GM19328 (cell line): ENCODE measurements around the gene CERS4.
A peak's percentile ranks its signal among the peaks of the same experiment; 100 is the strongest.
"Not testable (repeated sequence)": the region's sequence is repeated elsewhere in the genome, so short reads cannot be mapped to it uniquely, and the experiment has no call there.

ENCODE experiments used
- ATAC-seq: cut with Tn5 transposase; IDR thresholded peaks from one replicate; pipeline ENCODE4 v1.9.1; 2021; ENCODE audit warnings: mild to moderate bottlenecking, moderate library complexity; ENCODE audit not compliant: unreplicated experiment

The CERS4 gene, protein sequence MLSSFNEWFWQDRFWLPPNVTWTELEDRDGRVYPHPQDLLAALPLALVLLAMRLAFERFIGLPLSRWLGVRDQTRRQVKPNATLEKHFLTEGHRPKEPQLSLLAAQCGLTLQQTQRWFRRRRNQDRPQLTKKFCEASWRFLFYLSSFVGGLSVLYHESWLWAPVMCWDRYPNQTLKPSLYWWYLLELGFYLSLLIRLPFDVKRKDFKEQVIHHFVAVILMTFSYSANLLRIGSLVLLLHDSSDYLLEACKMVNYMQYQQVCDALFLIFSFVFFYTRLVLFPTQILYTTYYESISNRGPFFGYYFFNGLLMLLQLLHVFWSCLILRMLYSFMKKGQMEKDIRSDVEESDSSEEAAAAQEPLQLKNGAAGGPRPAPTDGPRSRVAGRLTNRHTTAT

DNA sequence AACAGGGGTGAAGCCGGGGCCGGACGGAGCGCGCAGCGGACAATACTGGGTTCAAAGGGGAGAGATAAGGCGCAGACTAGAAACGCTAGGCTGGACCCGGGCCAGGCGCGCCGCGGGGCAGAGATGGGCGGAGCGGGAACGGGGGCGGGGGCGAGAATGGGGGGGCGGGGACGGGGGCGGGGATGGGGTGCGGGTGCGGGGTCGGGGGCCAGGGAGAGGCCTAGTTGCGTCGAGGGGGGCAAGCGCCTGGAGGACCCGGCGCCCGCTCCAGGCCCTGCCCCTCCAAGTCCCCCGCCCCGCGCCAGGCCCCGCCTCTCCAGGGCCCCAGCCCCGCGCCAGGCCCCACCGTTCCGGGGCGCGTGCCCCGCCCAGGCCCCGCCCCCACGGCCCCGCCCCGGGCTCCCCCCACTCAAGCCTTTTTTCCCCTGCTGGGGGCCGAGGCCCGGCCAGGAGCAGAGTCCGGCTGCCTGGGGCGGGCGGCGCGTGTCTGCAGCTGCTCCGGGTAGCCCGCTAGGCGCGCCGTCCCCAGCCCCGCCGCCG, at the start of gene CERS4:
Gene CERS4 (plus strand): TSS at position 449 of the 540 bp plus-strand sequence. CDS start 41,707 bp downstream, outside the sequence.
- ATAC-seq, result peak; percentile 46

DNA sequence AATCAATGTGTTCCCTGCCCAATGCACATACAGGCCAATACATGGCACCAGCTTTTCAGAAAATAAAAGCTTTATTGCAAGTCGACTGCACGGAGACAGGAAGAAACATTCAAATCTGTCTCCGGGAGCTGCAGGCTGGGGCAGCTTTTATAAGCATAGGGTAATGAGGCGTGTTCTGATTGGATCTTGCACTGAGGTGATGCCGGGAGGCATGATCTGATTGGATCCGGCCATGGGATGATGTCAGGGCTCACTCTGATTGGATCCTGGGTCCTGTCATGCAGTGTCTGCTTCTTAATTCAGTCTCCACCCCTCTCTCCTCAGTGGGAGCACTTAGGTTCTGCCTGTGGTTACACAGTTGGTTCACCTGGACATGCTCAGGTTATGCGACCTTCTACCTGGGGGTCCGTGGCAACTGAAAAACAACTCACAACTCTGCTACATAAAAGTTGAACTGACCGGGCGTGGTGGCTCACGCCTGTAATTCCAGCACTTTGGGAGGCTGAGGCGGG, 48.0 kb upstream of the CERS4 start:
- ATAC-seq, result no peak

DNA sequence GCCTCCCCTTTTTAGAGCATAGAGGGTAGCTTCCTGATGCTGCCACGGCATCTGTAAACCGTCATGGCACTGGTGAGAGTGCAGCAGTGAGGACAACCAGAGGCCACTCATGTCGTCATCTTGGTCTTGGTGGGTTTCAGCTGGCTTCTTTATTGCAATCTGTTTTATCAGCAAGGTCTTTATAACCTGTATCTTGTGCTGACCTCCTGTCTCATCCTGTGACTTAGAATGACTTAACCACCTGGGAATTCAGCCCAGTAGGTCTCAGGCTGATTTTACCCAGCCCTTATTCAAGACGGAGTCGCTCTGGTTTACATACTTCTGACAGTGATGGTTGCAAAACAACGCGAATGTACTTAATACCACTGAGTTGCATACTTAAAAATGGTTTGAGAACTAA, 45.4 kb upstream of the CERS4 start:
- no peak for ATAC-seq

DNA sequence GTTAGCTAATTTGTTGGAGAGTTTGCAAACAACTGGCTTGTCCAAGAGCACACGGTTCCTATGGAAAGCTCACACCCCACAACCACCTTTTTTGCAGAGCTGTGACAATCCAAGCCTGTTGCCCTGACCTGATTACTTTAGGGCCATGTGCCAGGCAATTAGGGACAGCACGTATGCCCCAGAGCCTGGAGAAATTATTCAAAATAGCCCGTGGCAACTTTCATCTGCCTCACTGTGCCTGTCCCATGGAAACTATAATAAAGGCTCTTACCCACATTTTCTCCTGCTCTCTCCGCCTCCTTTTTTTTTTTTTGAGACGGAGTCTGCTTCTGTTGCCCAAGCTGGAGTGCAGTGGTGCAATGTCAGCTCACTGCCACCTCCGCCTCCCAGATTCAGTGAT, 41.2 kb upstream of the CERS4 start:
- no peak for ATAC-seq

DNA sequence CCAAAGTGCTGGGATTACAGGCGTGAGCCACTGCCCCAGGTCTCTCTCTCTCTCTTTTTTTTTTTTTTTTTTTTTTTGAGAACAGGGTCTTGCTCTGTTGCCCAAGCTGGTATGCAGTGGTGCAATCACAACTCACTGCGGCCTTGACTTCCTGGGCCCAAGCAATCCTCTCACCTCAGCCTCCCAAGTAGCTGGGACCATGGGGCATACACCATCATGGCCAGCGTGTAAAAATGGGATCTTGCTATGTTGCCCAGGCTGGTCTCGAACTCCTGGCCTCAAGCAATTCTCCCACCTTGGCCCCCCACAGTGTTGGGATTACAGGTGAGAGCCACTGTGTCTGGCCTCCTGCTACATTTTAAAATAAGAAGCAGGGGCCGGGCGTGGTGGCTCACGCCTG, 40.6 kb upstream of the CERS4 start:
- ATAC-seq, result no peak

DNA sequence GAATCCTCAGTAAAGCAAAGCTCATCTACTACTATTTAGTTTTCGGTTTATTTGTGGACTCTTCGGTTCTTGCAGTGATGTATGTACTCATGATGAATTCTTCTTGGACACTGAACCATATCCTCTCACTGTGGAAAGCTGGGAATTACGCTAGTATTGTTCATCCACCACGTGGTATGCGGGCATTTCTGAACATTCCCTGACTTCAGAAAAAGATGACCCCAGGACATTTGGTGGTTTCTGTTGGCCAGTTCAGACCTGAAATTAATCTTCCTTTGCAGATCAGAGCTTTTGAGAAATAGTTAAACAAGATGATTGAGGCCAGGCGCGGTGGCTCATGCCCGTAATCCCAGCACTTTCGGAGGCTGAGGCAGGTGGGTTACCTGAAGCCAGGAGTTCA, 34.5 kb upstream of the CERS4 start:
- no peak for ATAC-seq

DNA sequence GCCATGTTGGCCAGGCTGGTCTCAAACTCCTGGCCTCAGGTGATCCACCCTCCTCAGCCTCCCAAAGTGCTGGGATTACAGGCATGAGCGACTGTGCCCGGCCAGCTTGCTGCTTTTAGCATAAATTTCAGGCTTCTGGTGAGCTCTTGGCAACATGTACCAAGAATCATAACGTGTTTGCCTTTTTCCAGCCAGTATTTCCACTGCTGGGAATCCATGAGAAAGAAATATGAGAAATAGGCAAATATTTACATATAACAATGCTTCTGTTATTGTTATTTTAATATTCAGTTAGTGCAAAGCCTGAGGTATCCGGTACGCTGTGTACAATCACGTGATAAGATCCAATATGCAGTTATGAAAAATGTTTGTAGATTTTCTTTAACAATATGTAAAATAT, 29.2 kb upstream of the CERS4 start:
- ATAC-seq, result no peak

DNA sequence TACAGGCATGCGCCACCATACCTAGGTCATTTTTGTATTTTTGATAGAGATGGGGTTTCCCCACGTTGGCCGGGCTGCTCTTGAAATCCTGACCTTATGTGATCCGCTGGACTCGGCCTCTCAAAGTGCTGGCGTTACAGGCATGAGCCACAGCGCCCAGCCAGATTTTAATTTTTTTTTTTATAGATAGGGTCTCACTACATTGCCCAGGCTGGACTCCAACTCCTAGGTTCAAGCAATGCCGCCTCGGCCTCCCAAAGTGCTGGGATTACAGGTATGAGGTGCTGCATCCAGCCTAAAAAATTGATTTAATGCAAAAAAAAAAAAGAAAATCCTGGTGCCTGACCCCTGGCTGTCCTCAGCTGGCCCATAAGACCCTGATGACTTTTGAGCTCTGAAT, 24.9 kb upstream of the CERS4 start:
- no peak for ATAC-seq

DNA sequence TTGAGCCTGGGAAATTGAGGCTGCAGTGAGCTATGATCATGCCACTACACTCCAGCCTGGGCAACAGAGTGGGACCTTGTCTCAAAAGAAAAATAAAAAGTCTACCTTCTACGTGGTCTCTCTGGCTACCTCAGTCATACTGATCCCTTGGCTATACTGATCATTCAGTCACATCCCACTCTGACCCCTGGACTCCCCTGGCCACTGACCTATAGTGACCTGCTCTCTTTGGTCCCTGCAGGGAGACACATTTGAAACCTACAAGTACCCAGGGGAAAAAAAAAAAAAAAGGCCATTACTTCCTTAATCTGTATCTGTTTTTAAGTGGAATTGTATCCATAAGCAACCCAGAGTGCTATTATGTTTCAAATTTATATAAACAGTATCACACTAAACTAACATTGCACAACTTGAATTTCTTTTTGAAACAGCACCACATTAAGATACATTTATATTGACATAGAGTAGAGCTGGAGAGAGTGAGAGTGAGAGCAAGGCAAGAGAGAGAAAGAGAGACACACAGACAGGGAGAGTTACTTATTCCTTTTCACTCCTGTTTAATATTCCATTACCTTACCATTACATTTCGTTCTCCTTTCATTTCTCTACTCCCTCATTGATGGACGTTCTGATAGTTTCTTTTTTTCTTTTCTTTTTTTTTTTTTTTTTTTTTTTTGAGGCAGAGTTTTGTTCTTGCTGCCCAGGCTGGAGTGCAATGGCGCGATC, 23.7 kb upstream of the CERS4 start:
- ATAC-seq, result no peak

DNA sequence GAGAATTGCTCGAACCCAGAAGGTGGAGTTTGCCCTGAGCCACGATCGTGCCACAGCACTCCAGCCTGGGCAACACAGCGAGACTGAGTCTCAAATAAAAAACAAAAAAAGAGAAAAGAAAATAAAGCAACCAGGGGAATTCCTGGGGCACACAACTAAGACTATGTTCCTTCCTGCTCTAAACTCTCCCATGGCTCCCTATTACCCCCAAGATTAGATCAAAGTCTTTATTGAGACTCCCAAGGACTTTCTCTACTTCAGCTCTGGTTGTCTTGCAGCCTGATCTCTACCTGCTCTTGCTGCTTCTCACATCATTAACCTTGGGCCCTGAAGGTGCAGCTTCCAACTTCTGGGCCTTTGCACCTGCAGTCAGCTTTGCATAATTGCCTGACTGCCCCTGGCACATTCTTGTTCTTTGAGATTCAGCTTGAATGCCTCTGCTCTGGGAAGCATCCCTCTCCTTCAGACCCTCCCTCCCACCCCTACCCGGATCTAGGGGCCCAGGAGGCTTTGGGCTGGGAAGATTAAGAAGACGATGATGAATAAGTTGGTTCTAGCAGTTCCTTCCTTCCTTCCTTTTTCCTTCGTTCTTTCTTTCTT, 16.8 kb upstream of the CERS4 start:
- ATAC-seq, result no peak

DNA sequence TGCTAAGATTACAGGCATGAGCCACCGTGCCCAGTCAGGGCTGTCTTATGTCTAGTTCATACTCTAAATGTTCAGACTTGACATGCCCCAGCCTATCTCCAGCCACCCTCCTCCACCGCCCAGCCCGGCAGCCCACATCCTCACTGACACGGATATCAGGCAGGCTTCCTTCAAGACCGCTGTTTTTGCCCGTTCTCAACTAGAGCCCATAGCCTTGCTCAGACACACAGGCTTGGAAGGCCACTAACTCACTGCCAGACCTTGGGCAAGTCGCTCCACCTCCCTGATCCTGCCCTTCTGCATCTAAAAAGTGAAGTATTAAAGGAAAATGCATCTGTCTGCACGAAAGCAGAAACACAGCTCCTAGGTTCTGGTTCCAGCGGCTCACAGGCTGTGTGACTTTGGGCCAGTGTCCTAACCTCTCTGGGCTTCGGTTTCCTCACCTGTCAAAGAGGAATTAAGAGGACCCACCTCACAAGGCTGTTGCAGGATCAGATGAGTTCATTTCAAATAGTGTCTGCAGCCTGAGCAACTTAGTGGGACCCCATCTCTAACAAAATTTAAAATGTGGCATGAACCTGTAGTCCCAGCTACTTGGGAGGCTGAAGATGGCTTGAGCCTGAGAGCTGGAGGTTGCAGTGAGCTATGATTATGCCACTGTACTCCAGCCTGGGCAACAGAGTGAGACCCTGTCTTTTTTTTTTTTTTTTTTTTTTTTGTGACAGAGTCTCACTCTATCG, 14.5 kb upstream of the CERS4 start:
- ATAC-seq, result no peak

DNA sequence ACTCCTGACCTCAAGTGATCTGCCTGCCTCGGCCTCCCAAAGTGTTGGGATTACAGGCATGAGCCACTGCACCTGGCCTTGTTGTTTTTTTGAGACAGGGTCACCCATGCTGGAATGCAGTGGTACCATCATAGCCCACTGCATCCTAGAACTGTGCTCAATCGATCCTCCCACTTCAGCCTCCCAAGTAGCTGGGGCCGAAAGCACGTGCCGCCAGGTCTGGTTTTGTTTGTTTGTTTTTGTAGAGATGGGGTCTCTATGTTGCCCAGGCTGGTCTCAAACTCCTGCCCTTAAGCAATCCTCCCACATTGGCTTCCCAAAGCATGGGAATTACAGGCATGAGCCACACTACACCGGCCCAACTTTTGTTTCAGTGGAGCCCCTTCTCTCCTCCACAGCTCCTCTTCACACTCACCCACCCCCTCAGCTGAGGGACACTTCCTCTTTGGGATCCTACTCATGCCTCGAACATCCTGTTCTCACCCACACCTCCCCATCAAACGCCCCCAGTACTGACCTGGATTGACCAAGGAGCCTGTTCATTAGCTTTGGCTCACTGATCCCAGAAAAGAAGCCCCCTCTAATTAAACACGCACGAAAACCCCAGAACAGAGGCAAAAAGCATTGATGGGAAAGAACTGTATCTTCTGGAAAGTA, 12.8 kb upstream of the CERS4 start:
- no peak for ATAC-seq

DNA sequence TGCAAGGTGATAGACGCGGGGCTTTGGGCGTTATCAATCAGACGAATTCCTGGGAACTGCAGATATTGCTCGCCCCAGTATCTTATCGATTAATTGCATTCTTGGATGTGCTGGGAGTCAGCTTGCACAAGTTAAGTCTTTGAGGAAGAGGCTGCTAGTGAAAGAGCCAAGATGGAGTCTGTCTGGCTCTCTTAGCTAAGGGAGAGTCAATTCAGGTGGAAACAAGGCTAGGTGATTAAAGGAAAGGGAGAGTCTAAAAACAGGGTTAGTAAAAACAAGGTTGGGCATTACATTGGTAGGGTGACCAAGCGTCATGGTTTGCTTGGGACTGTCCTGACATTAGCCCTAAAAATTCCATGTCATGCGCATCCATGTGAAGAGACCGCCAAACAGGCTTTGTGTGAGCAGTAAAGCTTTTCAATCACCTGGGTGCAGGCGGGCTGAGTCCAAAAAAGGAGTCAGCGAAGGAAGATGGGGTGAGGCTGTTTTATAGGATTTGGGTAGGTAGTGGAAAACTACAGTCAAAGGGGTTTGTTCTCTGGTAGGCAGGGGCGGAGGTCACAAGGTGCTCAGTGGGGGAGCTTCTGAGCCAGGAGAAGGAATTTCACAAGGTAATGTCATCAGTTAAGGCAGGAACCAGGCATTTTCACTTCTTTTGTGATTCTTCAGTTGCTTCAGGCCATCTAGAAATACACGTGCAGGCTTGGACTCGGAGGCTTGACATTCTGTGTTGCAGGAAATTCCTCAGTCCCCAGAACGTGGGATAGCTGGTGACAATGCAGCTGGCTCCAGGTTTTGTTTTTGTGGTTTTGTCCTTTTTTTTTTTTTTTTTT, 5.7 kb upstream of the CERS4 start:
- not testable (repeated sequence) for ATAC-seq

DNA sequence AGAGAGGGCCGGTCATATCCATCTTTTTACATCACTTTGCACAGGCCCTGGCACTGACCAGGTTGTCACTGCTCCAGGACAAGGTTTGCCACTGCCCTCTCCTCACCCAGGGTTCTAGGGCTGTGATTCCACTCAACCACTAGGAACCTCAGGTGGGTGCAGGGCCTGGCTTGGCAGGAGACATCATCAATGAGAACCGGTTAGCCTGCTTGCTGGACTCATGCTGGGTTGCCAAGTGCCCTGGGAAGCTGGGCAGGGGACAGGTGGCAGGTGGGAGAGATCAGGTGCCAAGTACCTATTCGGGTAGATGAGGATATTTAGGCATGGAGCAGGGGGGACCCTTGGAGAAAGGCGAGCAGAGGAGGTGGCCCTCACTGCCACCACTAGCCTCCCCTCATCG, 4.2 kb upstream of the CERS4 start:
- no peak for ATAC-seq

DNA sequence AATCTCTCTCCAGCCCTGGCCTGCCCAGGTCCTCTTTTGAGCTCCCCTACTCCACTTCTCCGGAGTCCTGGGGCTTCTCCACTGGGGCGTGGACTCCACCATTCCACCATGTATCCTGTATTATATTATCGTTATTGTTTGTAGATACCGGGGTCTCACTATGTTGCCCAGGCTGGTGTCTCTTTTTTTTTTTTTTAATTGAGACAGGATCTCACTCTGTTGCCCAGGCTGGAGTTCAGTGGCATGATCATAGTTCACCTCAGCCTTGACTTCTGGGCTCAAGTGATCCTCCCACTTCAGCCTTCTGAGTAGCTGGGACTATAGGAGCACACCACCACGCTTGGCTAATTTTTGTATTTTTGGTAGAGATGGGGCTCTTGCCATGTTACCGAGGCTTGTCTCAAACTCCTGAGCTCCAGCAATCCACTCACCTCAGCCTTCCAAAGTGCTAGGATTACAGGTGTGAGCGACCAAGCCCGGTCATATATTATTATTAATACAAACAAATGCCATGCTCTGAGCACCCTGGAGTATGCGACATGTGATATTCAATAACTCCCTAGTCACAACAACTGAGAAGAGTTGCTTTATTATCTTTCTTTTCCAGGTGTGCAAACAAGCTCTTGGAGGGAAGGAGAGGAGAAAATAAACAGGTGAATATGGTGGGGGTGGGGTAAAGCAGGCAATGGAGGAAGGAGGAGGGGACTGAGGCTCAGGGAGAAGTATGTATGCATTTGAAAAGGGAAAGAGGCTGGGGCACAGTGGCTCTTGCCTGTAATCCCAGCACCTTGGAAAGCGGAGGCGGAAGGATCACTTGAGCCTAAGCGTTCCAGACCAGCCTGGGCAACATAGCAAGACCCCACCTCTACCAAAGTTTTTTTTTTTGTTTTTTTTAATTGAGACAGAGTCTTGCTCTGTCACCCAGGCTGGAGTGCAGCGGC, 2.8 kb upstream of the CERS4 start:
- no peak for ATAC-seq

DNA sequence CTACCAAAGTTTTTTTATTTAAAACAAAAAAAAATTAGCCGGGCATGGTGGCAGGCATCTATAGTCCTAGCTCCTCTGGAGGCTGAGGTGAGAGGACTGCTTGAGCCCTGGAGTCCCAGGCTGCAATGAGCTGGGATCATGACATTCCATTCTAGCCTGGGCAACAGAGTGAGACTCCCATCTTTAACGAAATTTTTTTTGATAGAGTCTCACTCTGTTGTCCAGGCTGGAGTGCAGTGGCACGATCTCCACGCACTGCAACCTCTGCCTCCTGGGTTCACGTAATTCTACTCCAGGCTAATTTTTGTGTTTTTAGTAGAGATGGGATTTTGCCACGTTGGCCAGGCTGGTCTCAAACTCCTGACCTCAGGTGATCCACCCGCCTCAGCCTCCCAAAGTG, 1.8 kb upstream of the CERS4 start:
- not testable (repeated sequence) for ATAC-seq

DNA sequence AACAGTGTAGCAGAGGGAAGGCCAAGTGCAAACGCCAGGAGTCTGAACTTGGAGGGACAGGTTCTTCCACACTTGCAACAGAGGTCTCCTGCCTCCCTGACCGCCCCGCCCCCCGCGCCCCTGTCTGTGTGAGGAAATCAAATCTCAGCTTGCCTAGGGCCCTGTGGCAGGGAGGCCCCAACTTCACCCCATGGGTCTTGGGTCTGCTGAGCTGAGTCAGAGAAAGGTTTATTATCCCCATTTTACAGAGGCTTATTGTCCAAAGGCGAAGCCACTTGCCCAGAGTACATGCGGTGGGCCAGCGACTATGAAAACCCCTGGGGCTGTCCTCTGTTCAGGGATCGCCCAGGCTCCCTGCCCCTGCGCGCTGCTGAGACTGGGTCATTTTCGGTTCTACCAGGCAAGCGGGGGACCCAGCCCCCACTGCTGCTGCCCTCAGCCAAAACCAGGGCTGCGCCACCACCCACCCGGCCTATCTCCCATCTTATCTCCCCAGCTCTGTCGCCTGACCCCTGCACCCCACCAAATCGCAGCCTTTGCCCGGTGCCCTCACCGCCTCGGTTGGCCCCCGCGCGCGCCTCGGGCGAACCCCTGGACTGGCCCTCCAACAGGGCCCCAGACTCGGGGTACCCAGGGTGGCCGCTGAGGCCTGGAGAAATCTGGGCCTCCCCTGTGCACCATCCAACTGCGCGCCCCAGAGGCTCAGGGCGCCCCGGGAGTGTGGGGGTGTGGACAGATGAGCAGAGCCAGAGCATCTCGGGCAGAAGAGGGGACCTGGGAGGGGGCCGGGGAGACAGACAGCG, 850 bp upstream of the CERS4 start:
- no peak for ATAC-seq
